ENCODE measurements around the gene SERTM1.

- TF ChIP-seq, protein P1, sequence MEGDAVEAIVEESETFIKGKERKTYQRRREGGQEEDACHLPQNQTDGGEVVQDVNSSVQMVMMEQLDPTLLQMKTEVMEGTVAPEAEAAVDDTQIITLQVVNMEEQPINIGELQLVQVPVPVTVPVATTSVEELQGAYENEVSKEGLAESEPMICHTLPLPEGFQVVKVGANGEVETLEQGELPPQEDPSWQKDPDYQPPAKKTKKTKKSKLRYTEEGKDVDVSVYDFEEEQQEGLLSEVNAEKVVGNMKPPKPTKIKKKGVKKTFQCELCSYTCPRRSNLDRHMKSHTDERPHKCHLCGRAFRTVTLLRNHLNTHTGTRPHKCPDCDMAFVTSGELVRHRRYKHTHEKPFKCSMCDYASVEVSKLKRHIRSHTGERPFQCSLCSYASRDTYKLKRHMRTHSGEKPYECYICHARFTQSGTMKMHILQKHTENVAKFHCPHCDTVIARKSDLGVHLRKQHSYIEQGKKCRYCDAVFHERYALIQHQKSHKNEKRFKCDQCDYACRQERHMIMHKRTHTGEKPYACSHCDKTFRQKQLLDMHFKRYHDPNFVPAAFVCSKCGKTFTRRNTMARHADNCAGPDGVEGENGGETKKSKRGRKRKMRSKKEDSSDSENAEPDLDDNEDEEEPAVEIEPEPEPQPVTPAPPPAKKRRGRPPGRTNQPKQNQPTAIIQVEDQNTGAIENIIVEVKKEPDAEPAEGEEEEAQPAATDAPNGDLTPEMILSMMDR (IDR thresholded peaks at IDR 0.05): no peak
- TF ChIP-seq POLR2A (IDR thresholded peaks at IDR 0.05) (no peak), POLR2AphosphoS5 (IDR thresholded peaks at IDR 0.05) (no peak)
Observed at GRCh38 chr13:36737524-36738083, 63.8 kb downstream of the SERTM1 start.
